ENCODE measurements around the gene XYLT2. TPM values are rescaled to one million over a fixed set of nuclear protein-coding genes. Genes with fewer than 3 reads are reported as not detected.

The XYLT2 gene
- total and polyA plus RNA-seq, 2 of the 8 experiments (the other 6 are each of a cell fraction or from before 2014, with no cell fraction given), result 28.0 to 29.9 TPM

GRCh38 chr17:50322271-50322670, 23.7 kb upstream of the XYLT2 start:
- H3K9me3 ChIP-seq (ENCODE audit: insufficient read depth in 2 of 2, low read depth in 1 of 2, low read length in 1 of 2), result no peaks in the 10 kb centered on the region
- POLR2A ChIA-PET (ENCODE audit: partially characterized antibody), result no interaction called here
- no peak overlapping the region for H3K14ac ChIP-seq (ENCODE audit: insufficient read length)
- no peak overlapping the region for H2AFZ ChIP-seq (ENCODE audit: low read length)
- H3K27ac ChIP-seq (ENCODE audit: low read depth, low read length), result no peak overlapping the region
- no peak overlapping the region for H2BK12ac ChIP-seq (ENCODE audit: low read depth, low read length)
- no peak overlapping the region for H2BK120ac ChIP-seq (replicated peaks; ENCODE audit: low read depth, low read length)
- no peak overlapping the region for H3K4me2 ChIP-seq (ENCODE audit: insufficient read depth in 1 of 2, low read depth in 2 of 2, low read length in 2 of 2)
- H3K23ac ChIP-seq (ENCODE audit: insufficient read length), result no peak overlapping the region
- H2BK20ac ChIP-seq (ENCODE audit: low read length), result no peak overlapping the region; the same call in 1 of the 2 replicates
- no peak for FAIRE-seq
- no peak for TF ChIP-seq KDM5A (IDR thresholded peaks at IDR 0.05; ENCODE audit: low read length)
- TF ChIP-seq BACH1 (IDR thresholded peaks at IDR 0.05; ENCODE audit: low read length), result no peak
- no peak for TF ChIP-seq SUZ12 (IDR thresholded peaks at IDR 0.05; ENCODE audit: low read length)
- no peak for TF ChIP-seq CHD2 (IDR thresholded peaks at IDR 0.05; ENCODE audit: low read length)
- TF ChIP-seq POLR2AphosphoS5 (IDR thresholded peaks at IDR 0.05; ENCODE audit: low read depth, low read length), result no peak
- no peak for TF ChIP-seq CREB1 (IDR thresholded peaks at IDR 0.05)
- no peak for TF ChIP-seq RNF2 (IDR thresholded peaks at IDR 0.05; ENCODE audit: borderline replicate concordance, low read depth, low read length, missing control alignments, poor library complexity, severe bottlenecking)
- no peak for TF ChIP-seq BRCA1 (IDR thresholded peaks at IDR 0.05; ENCODE audit: low read depth, low read length)
- no peak for TF ChIP-seq NRF1 (IDR thresholded peaks at IDR 0.05; ENCODE audit: low read depth, low read length)
- no peak for TF ChIP-seq EZH2 (IDR thresholded peaks at IDR 0.05; ENCODE audit: low read depth, low read length, severe bottlenecking)
- no peak for TF ChIP-seq SAP30 (IDR thresholded peaks at IDR 0.05; ENCODE audit: insufficient read depth, insufficient replicate concordance, low read length)
- no peak for TF ChIP-seq TBP (IDR thresholded peaks at IDR 0.05; ENCODE audit: low read depth, low read length)
- TF ChIP-seq ATF2 (IDR thresholded peaks at IDR 0.05; ENCODE audit: low read length), result no peak
- no peaks in the 10 kb centered on the region for H3K79me2 ChIP-seq (ENCODE audit: control insufficient read depth in 1 of 2, insufficient read depth in 2 of 2, low read length in 2 of 2)
- H3K56ac ChIP-seq (replicated peaks; ENCODE audit: insufficient read length, low read depth, low read length), result no peak overlapping the region
- CTCF ChIA-PET (ENCODE audit: partially characterized antibody), result interaction anchor here (0.9 to 1.5 kb wide), 7 partner anchors 10 to 207 kb away, joined by 3 to 5 read pairs (median 3); no protein-coding TSS in a partner anchor
- H4K8ac ChIP-seq (ENCODE audit: extremely low read depth, insufficient read depth, low read length), result no peak overlapping the region
- no peak overlapping the region for H3K4me3 ChIP-seq (ENCODE audit: extremely low read depth in 1 of 4, insufficient read depth in 2 of 4, low read depth in 3 of 4, low read length in 4 of 4)
- H2BK5ac ChIP-seq (ENCODE audit: low read depth, low read length), result no peak overlapping the region
- 88% methylated on average over 7 of the region's 7 CpGs; no CpG with 5 or more reads in 1 of the 2 experiments for WGBS, 2 experiments (ENCODE audit: extremely low coverage in 1 of 2, insufficient coverage in 1 of 2, insufficient read length in 1 of 2, insufficient replicate concordance in 2 of 2, low coverage in 1 of 2, low lambda C conversion rate in 2 of 2, missing lambda C conversion rate in 1 of 2)
- H2AK5ac ChIP-seq (ENCODE audit: low read depth, low read length), result no peak overlapping the region
- H3K18ac ChIP-seq (ENCODE audit: extremely low read depth, low read length), result no peak overlapping the region
- no peaks in the 10 kb centered on the region for H4K20me1 ChIP-seq (replicated peaks in 1 of 2; ENCODE audit: control insufficient read depth in 1 of 2, insufficient read depth in 2 of 2, low read length in 2 of 2)
- H3K36me3 ChIP-seq (ENCODE audit: control insufficient read depth in 2 of 4, insufficient read depth in 4 of 4, low read length in 3 of 4), result no peaks in the 10 kb centered on the region
- H4K5ac ChIP-seq (ENCODE audit: insufficient read length, low read depth, low read length), result no peak overlapping the region
- no peaks in the 10 kb centered on the region for H3K79me1 ChIP-seq (ENCODE audit: low read depth, low read length)
- H3K4me1 ChIP-seq (replicated peaks in 1 of 4; ENCODE audit: control insufficient read depth in 3 of 4, insufficient read depth in 4 of 4, low read length in 3 of 4), result peaks cover 0 to 4% (median 0%) of the 10 kb centered on the region in 4 experiments; a peak in 3 of 7 replicates
- H2BK15ac ChIP-seq (ENCODE audit: low read length), result no peak overlapping the region
- no peaks in the 10 kb centered on the region; a peak in 1 of 7 replicates for H3K27me3 ChIP-seq (replicated peaks in 1 of 4; ENCODE audit: control insufficient read depth in 3 of 4, extremely low read depth in 1 of 4, insufficient read depth in 3 of 4, low read length in 3 of 4)
- H4K91ac ChIP-seq (replicated peaks; ENCODE audit: insufficient read length, low read length), result no peak overlapping the region
- no peak overlapping the region for H3K9ac ChIP-seq (replicated peaks in 1 of 4; ENCODE audit: extremely low read depth in 1 of 4, low read depth in 3 of 4, low read length in 3 of 4)
- DNase-seq (ENCODE audit: low read depth in 1 of 2, low spot score in 2 of 2), result no peak
- H3K4ac ChIP-seq (replicated peaks; ENCODE audit: insufficient read length, low read depth, low read length), result no peak overlapping the region
- H3K23me2 ChIP-seq (ENCODE audit: low read depth, low read length), result no peaks in the 10 kb centered on the region
